ENCODE measurements around the gene CCDC85A. TPM values are rescaled to one million over a fixed set of nuclear protein-coding genes. Genes with fewer than 3 reads are reported as not detected.

The CCDC85A gene
- polyA plus RNA-seq, 6 donors from 2014 or later, result not detected

GRCh38 chr2:56204556-56204955, 20.8 kb downstream of the CCDC85A start:
- Mint-ChIP-seq H3K4me3 (no peak overlapping the region), H3K36me3 (no peaks in the 10 kb centered on the region), H3K4me1 (no peaks in the 10 kb centered on the region), H3K27ac (no peak overlapping the region), H3K27me3 (peaks cover 0 to 10% (median 5%) of the 10 kb centered on the region in 3 donors), H3K9me3 (peaks cover 0 to 3% (median 0%) of the 10 kb centered on the region in 7 donors)
- DNase-seq (no peak), ATAC-seq (ENCODE audit: low read depth in 2 of 2) (no peak)

DNA sequence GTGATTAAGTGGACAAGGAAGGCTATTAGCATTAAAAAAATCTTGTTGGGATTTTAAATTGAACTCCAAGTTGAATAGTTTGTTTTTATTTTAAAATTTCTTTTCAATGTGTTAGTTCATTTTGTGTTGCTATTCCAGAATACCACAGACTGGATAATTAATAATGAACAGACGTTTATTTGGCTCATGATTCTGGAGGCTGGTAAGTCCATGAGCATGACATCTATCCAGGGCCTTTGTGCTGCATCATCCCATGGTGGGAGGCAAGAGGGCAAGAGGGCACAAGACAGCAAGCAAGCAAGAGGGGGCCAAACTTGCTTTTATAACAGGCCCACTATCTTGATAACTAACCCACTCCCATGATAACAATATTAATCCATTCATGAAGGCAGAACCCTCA, 22.5 kb downstream of the CCDC85A start:
- Mint-ChIP-seq H3K27ac (no peak overlapping the region), H3K4me3 (no peak overlapping the region), H3K9me3 (peaks cover 0 to 3% (median 0%) of the 10 kb centered on the region in 7 donors), H3K4me1 (no peaks in the 10 kb centered on the region), H3K27me3 (peaks cover 0 to 10% (median 5%) of the 10 kb centered on the region in 3 donors), H3K36me3 (no peaks in the 10 kb centered on the region)
- DNase-seq, result no peak
- no peak for ATAC-seq (ENCODE audit: low read depth in 2 of 2)

- peaks cover 0 to 9% (median 5%) of the 10 kb centered on the region in 3 donors for H3K27me3 Mint-ChIP-seq
- no peak overlapping the region for H3K27ac Mint-ChIP-seq
- no peak overlapping the region for H3K4me3 Mint-ChIP-seq
- H3K9me3 Mint-ChIP-seq, result peaks cover 0 to 7% (median 0%) of the 10 kb centered on the region in 7 donors
- DNase-seq (no peak), ATAC-seq (ENCODE audit: low read depth in 2 of 2) (no peak)
- no peaks in the 10 kb centered on the region for H3K36me3 Mint-ChIP-seq
- H3K4me1 Mint-ChIP-seq, result no peaks in the 10 kb centered on the region
These were observed 24.0 kb downstream of the CCDC85A start for GRCh38 chr2:56207760-56208159.

DNA sequence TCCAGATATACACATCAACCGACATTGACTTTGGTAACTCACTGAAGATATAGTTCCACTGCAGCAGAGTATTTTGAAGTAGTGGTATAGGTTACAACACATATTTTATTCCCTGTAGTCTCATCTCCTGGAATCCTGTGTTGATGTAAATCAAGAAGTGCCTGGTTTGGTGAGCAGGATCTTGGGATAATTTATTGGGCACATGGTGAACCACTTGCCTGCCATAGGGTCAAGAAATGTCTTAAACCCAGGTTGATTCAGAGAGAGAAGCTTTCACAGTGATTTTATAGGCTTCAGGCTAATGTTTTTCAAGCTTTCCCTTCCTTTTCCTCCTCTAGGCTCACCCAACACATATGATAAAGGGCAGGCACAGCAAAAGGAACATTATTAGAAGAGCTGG, 24.6 kb downstream of the CCDC85A start:
- peaks cover 0 to 7% (median 0%) of the 10 kb centered on the region in 7 donors for H3K9me3 Mint-ChIP-seq
- H3K4me1 Mint-ChIP-seq, result no peaks in the 10 kb centered on the region
- no peak overlapping the region for H3K27ac Mint-ChIP-seq
- H3K4me3 Mint-ChIP-seq, result no peak overlapping the region
- no peaks in the 10 kb centered on the region for H3K36me3 Mint-ChIP-seq
- ATAC-seq (ENCODE audit: low read depth in 2 of 2) (no peak), DNase-seq (no peak)
- H3K27me3 Mint-ChIP-seq, result peaks cover 0 to 6% (median 5%) of the 10 kb centered on the region in 3 donors

GRCh38 chr2:56209701-56210100, 25.9 kb downstream of the CCDC85A start:
- ATAC-seq (ENCODE audit: low read depth in 2 of 2) (no peak), DNase-seq (no peak)
- Mint-ChIP-seq H3K9me3 (peaks cover 0 to 7% (median 0%) of the 10 kb centered on the region in 7 donors), H3K36me3 (no peaks in the 10 kb centered on the region), H3K27ac (no peak overlapping the region), H3K4me3 (no peak overlapping the region), H3K27me3 (peaks cover 0 to 6% (median 5%) of the 10 kb centered on the region in 3 donors), H3K4me1 (no peaks in the 10 kb centered on the region)

DNA sequence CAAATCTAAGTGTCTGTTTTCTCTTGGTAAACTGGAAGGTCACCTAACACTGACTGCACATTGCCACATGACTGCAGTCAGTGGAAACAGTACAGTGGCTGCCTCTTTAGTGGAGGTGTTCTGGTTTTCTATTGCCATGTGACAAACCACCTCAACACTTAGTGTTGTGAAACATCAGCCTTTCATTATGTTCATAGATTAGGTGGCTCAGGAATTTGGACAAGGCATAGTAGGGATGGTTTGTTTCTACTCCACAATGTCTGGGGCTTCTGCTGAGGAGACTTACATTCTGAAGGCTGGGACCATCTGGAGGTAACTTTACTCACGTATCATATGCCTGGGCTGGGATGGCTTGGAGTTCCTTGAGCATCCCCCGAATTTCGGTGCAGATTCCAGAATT, 26.5 kb downstream of the CCDC85A start:
- H3K4me1 Mint-ChIP-seq, result no peaks in the 10 kb centered on the region
- no peak for ATAC-seq (ENCODE audit: low read depth in 2 of 2)
- no peaks in the 10 kb centered on the region for H3K36me3 Mint-ChIP-seq
- peaks cover 0 to 5% (median 5%) of the 10 kb centered on the region in 3 donors for H3K27me3 Mint-ChIP-seq
- H3K9me3 Mint-ChIP-seq, result peaks cover 0 to 7% (median 3%) of the 10 kb centered on the region in 7 donors
- no peak overlapping the region for H3K4me3 Mint-ChIP-seq
- no peak for DNase-seq
- no peak overlapping the region for H3K27ac Mint-ChIP-seq

DNA sequence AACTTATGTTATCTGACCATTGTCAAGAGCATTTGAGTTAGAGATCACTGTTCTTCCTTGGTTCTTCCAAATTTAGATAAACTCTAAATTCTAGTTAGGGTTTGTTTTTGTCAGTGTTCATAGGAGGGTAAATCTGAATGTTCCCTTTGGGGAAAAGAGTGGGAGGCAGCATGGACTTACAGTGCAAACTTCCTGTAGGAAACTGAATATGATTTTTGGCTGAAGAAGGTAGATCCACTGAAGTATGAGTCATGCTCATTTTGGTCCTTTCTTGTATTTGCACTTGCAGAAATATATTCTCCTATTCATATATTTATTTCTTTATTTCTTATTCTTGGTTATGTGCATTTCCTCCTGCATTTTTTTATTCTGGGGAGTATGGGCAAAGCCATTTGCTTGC, 27.3 kb downstream of the CCDC85A start:
- no peak for ATAC-seq (ENCODE audit: low read depth in 2 of 2)
- peaks cover 0 to 4% (median 0%) of the 10 kb centered on the region in 3 donors for H3K27me3 Mint-ChIP-seq
- no peaks in the 10 kb centered on the region for H3K36me3 Mint-ChIP-seq
- no peak overlapping the region for H3K4me3 Mint-ChIP-seq
- DNase-seq, result no peak
- peaks cover 0 to 5% (median 3%) of the 10 kb centered on the region in 7 donors for H3K9me3 Mint-ChIP-seq
- H3K27ac Mint-ChIP-seq, result no peak overlapping the region
- no peaks in the 10 kb centered on the region for H3K4me1 Mint-ChIP-seq

DNA sequence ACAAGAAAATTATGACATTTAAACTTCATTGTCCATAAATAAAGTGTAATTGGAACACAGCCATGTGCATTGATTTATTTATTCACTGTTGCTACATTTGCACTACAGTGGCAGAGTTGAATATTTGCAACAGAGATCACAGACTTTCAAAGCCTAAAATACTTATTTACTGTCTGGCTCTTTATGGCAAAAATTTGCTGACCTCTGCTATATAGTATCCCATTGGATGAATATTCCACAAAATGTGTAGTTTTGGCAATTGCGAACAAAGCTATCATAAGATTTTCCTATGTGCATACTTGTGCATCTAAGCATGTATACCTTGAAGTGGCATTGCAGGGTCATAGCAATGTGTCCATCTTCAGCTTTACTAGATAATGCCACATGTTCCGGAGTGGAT, 32.1 kb downstream of the CCDC85A start:
- ATAC-seq (ENCODE audit: low read depth in 2 of 2) (no peak), DNase-seq (no peak)
- H3K27me3 Mint-ChIP-seq, result peaks cover 0 to 16% (median 0%) of the 10 kb centered on the region in 3 donors
- H3K4me1 Mint-ChIP-seq, result no peaks in the 10 kb centered on the region
- H3K27ac Mint-ChIP-seq, result no peak overlapping the region
- H3K4me3 Mint-ChIP-seq, result no peak overlapping the region
- peaks cover 0 to 8% (median 3%) of the 10 kb centered on the region in 7 donors for H3K9me3 Mint-ChIP-seq
- H3K36me3 Mint-ChIP-seq, result no peaks in the 10 kb centered on the region

GRCh38 chr2:56217106-56217505, 33.3 kb downstream of the CCDC85A start:
- H3K27ac Mint-ChIP-seq, result no peak overlapping the region
- DNase-seq (no peak), ATAC-seq (ENCODE audit: low read depth in 2 of 2) (no peak)
- H3K9me3 Mint-ChIP-seq, result peaks cover 0 to 7% (median 3%) of the 10 kb centered on the region in 7 donors
- H3K36me3 Mint-ChIP-seq, result no peaks in the 10 kb centered on the region
- H3K4me3 Mint-ChIP-seq, result no peak overlapping the region
- no peaks in the 10 kb centered on the region for H3K4me1 Mint-ChIP-seq
- peaks cover 0 to 16% (median 0%) of the 10 kb centered on the region in 3 donors for H3K27me3 Mint-ChIP-seq

GRCh38 chr2:56222481-56222880, 38.7 kb downstream of the CCDC85A start:
- Mint-ChIP-seq H3K27me3 (peaks cover 0 to 6% (median 0%) of the 10 kb centered on the region in 3 donors), H3K27ac (no peak overlapping the region), H3K9me3 (peaks cover 0 to 7% (median 2%) of the 10 kb centered on the region in 7 donors), H3K36me3 (no peaks in the 10 kb centered on the region), H3K4me1 (no peaks in the 10 kb centered on the region), H3K4me3 (no peak overlapping the region)
- DNase-seq (no peak), ATAC-seq (ENCODE audit: low read depth in 2 of 2) (no peak)

GRCh38 chr2:56224316-56224715, 40.5 kb downstream of the CCDC85A start:
- Mint-ChIP-seq H3K4me3 (no peak overlapping the region), H3K36me3 (no peaks in the 10 kb centered on the region)
- no peak for ATAC-seq (ENCODE audit: low read depth in 2 of 2)

DNA sequence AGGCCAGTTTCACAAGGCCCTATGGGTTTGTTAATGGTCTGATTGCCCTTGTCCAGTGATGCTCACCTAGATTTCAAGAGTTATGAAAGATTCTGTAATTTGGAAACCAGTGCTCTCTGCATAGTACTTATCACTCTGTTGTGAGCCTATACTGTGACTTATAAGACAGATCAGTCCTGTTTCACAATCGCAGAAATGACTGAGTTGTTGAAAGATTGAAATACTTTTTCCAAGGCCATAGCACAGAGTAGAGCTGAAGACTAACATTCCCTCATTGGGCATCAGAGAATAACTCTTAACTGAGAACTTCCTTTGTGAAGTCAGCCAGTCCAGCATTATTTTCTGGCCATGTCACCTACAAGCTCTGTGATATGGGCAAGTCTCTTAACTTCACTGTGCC, 44.0 kb downstream of the CCDC85A start:
- ATAC-seq (ENCODE audit: low read depth in 2 of 2) (no peak), DNase-seq (no peak)
- Mint-ChIP-seq H3K4me1 (no peaks in the 10 kb centered on the region), H3K27ac (no peak overlapping the region), H3K9me3 (peaks cover 0 to 6% (median 2%) of the 10 kb centered on the region in 7 donors), H3K27me3 (no peaks in the 10 kb centered on the region), H3K4me3 (no peak overlapping the region), H3K36me3 (no peaks in the 10 kb centered on the region)

More at GRCh38 chr2:56224316-56224715, 40.5 kb downstream of the CCDC85A start:
- Mint-ChIP-seq H3K27me3 (peaks cover 0 to 6% (median 0%) of the 10 kb centered on the region in 3 donors), H3K27ac (no peak overlapping the region), H3K9me3 (peaks cover 0 to 7% (median 2%) of the 10 kb centered on the region in 7 donors), H3K4me1 (no peaks in the 10 kb centered on the region)
- no peak for DNase-seq

- ATAC-seq (ENCODE audit: low read depth in 2 of 2) (no peak), DNase-seq (no peak)
- no peak overlapping the region for H3K4me3 Mint-ChIP-seq
- H3K4me1 Mint-ChIP-seq, result no peaks in the 10 kb centered on the region
- no peaks in the 10 kb centered on the region for H3K36me3 Mint-ChIP-seq
- H3K27me3 Mint-ChIP-seq, result no peaks in the 10 kb centered on the region
- H3K9me3 Mint-ChIP-seq, result peaks cover 0 to 6% (median 0%) of the 10 kb centered on the region in 7 donors
- no peak overlapping the region for H3K27ac Mint-ChIP-seq
These were observed 45.7 kb downstream of the CCDC85A start for GRCh38 chr2:56229397-56230060.

DNA sequence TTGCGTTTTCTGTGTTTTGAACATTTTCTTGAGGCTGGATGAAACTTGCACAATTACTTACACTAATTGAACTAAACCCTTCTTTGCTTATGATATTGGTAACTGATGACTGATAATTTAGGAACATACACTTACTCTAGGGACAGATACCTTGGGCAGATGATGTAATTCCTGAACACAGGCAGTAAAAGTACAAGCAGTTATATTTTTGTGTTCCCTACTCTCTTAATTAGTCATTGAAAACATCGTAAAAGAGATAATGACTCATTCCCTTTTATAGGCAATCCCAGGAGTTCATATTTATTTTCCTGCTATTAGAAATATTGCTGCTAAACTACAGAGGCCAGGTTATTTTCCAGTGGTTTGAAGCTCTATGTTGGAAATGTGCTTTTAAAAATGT, 46.4 kb downstream of the CCDC85A start:
- Mint-ChIP-seq H3K36me3 (no peaks in the 10 kb centered on the region), H3K27me3 (no peaks in the 10 kb centered on the region), H3K4me1 (no peaks in the 10 kb centered on the region), H3K27ac (no peak overlapping the region), H3K4me3 (no peak overlapping the region), H3K9me3 (peaks cover 0 to 6% (median 0%) of the 10 kb centered on the region in 7 donors)
- no peak for ATAC-seq (ENCODE audit: low read depth in 2 of 2)
- no peak for DNase-seq

Data from naive B cell (primary cell).